WTC11 (cell line): ENCODE measurements around the gene ASMT.

ENCODE experiments used
- CREB1 ChIP-seq: sonication (generic); formaldehyde crosslinking; IDR thresholded peaks from 2 replicates; pipeline ENCODE4 v1.8.0; 2023; ENCODE audit warnings: mild to moderate bottlenecking, missing genetic modification reagents
- CTCF ChIP-seq: fragments of 200-600 bp; IDR thresholded peaks from 2 replicates; pipeline ENCODE4 v1.8.0; 2022; ENCODE audit warnings: antibody characterized with exemption
- E2F4 ChIP-seq: sonication (generic); formaldehyde crosslinking; IDR thresholded peaks from 2 replicates; pipeline ENCODE4 v1.8.1; 2022; ENCODE audit warnings: low read depth, mild to moderate bottlenecking, moderate library complexity, missing genetic modification reagents, borderline replicate concordance
- ERG ChIP-seq: fragments of 250-450 bp; sonication (Bioruptor Pico); IDR thresholded peaks from 2 replicates; pipeline ENCODE4 v1.8.0; 2021; ENCODE audit warnings: mild to moderate bottlenecking
- JUN ChIP-seq: sonication (generic); formaldehyde crosslinking; IDR thresholded peaks from 2 replicates; pipeline ENCODE4 v1.8.0; 2023; ENCODE audit warnings: mild to moderate bottlenecking, missing genetic modification reagents
- NFYB ChIP-seq: sonication (generic); formaldehyde crosslinking; conservative IDR thresholded peaks from 2 replicates; pipeline ENCODE4 v1.8.0; 2022; ENCODE audit warnings: low read depth, missing genetic modification reagents
- NR1H2 ChIP-seq: sonication (generic); formaldehyde crosslinking; IDR thresholded peaks from 2 replicates; pipeline ENCODE4 v1.9.0; 2021; ENCODE audit warnings: mild to moderate bottlenecking, moderate library complexity, missing genetic modification reagents
- RELA ChIP-seq: sonication (generic); formaldehyde crosslinking; IDR thresholded peaks from 2 replicates; pipeline ENCODE4 v1.8.1; 2022; ENCODE audit warnings: missing genetic modification reagents, mild to moderate bottlenecking, borderline replicate concordance
- SMAD3 ChIP-seq: sonication (generic); formaldehyde crosslinking; IDR thresholded peaks from 2 replicates; pipeline ENCODE4 v1.8.0; 2022; ENCODE audit warnings: missing genetic modification reagents, mild to moderate bottlenecking, borderline replicate concordance
- TCF7 ChIP-seq: sonication (generic); formaldehyde crosslinking; IDR thresholded peaks from 2 replicates; pipeline ENCODE4 v1.8.0; 2022; ENCODE audit warnings: mild to moderate bottlenecking, low read depth, missing genetic modification reagents, moderate library complexity
- USF2 ChIP-seq: sonication (generic); formaldehyde crosslinking; IDR thresholded peaks from 2 replicates; pipeline ENCODE4 v1.8.1; 2023; ENCODE audit warnings: mild to moderate bottlenecking, missing genetic modification reagents, moderate library complexity
- ZNF219 ChIP-seq: sonication (generic); formaldehyde crosslinking; IDR thresholded peaks from 2 replicates; pipeline ENCODE4 v1.8.0; 2023; ENCODE audit warnings: missing genetic modification reagents, mild to moderate bottlenecking, borderline replicate concordance
- ZNF281 ChIP-seq: sonication (generic); formaldehyde crosslinking; IDR thresholded peaks from 2 replicates; pipeline ENCODE4 v1.8.0; 2023; ENCODE audit warnings: mild to moderate bottlenecking, missing genetic modification reagents
- ZNF396 ChIP-seq: fragments of 250-450 bp; sonication (Bioruptor Pico); IDR thresholded peaks from 2 replicates; pipeline ENCODE4 v1.8.0; 2021; ENCODE audit warnings: mild to moderate bottlenecking, moderate library complexity, borderline replicate concordance

GRCh38 chrX:1676866-1677265, 62.0 kb downstream of the ASMT start:
- no peak for TF ChIP-seq NR1H2
- no peak for TF ChIP-seq E2F4
- TF ChIP-seq CTCF, result no peak
- no peak for TF ChIP-seq ZNF219 (CRISPR knock-in tag)
- TF ChIP-seq CREB1, result no peak
- TF ChIP-seq ZNF281 (CRISPR knock-in tag), result no peak
- TF ChIP-seq TCF7 (CRISPR knock-in tag), result no peak
- no peak for TF ChIP-seq USF2
- no peak for TF ChIP-seq RELA
- TF ChIP-seq SMAD3, result no peak
- no peak for TF ChIP-seq JUN (CRISPR knock-in tag)
- TF ChIP-seq ERG (CRISPR knock-in tag), result no peak
- no peak for TF ChIP-seq ZNF396 (CRISPR knock-in tag)
- TF ChIP-seq NFYB (CRISPR knock-in tag), result no peak
